NCI-H526 treated with DMSO at 0.1 percent for 48 hours (cell line): ENCODE results near the gene FERMT3.
"Not testable (repeated sequence)": the region's sequence is repeated elsewhere in the genome, so short reads cannot be mapped to it uniquely, and the experiment has no call there.

Experiments
- DNase-seq: peaks from one replicate; lab custom pipeline; 2025; lab: John Stamatoyannopoulos, UW

FERMT3 gene

GRCh38 chr11:64235437-64236161 lies 29.1 kb downstream of the FERMT3 start:
- DNase-seq: no peak

GRCh38 chr11:64237484-64237951 lies 31.0 kb downstream of the FERMT3 start:
- DNase-seq: peak; percentile 60

GRCh38 chr11:64238076-64238475 lies 31.6 kb downstream of the FERMT3 start:
- no peak for DNase-seq

GRCh38 chr11:64238999-64239398 lies 32.5 kb downstream of the FERMT3 start:
- DNase-seq: no peak

GRCh38 chr11:64239662-64240434 lies 33.3 kb downstream of the FERMT3 start:
- DNase-seq: no peak

- peak; percentile 93 for DNase-seq
Observed at GRCh38 chr11:64240435-64241240, 34.1 kb downstream of the FERMT3 start, which contains the start of gene FKBP2. FKBP2 (plus strand) TSS chr11:64241095; CDS start chr11:64242388, 1,293 bp downstream.

GRCh38 chr11:64241241-64241490 lies 34.6 kb downstream of the FERMT3 start:
- peak; percentile 98 for DNase-seq

- DNase-seq: peak; percentile 30
Observed at GRCh38 chr11:64241491-64242374, 35.2 kb downstream of the FERMT3 start.

GRCh38 chr11:64243236-64243854 lies 36.8 kb downstream of the FERMT3 start:
- DNase-seq: no peak

GRCh38 chr11:64244107-64244506 lies 37.6 kb downstream of the FERMT3 start:
- DNase-seq: no peak

- DNase-seq: no peak
Observed at GRCh38 chr11:64244966-64245365, 38.4 kb downstream of the FERMT3 start.

GRCh38 chr11:64245401-64245796 lies 38.9 kb downstream of the FERMT3 start:
- DNase-seq: no peak

- peak; percentile 40 for DNase-seq
Observed at GRCh38 chr11:64245797-64246620, 39.5 kb downstream of the FERMT3 start.

GRCh38 chr11:64246621-64246870 lies 40.0 kb downstream of the FERMT3 start:
- DNase-seq: not testable (repeated sequence)

- DNase-seq: peak; percentile 80
Observed at GRCh38 chr11:64246871-64247728, 40.6 kb downstream of the FERMT3 start, which contains the start of gene PPP1R14B. PPP1R14B (minus strand) TSS chr11:64246943; CDS start chr11:64246673, 270 bp downstream.

GRCh38 chr11:64247729-64248531 lies 41.4 kb downstream of the FERMT3 start:
- peak; percentile 67 for DNase-seq

- no peak for DNase-seq
Observed at GRCh38 chr11:64248578-64248977, 42.1 kb downstream of the FERMT3 start.

- DNase-seq: no peak
Observed at GRCh38 chr11:64249038-64249437, 42.5 kb downstream of the FERMT3 start.
